Astrocyte (in vitro differentiated cells and primary cell): ENCODE results near the gene PDE1A. TPM values are rescaled to one million over a fixed set of nuclear protein-coding genes. Genes with fewer than 3 reads are reported as not detected.

Experiments
- DNase-seq: peaks from one replicate; pipeline ENCODE4 v3.0.0-alpha.2; 2010; ENCODE audit warnings: low read depth
- FAIRE-seq: peaks from 2 replicates; lab custom pipeline; 2011; peaks lifted over from hg19 to GRCh38; lab: Jason Lieb, UNC
- H2AFZ ChIP-seq: 2 replicates; pipeline ENCODE4 v1.6.0; 2012; ENCODE audit warnings: low read depth, low read length, inconsistent platforms
- H3K27ac ChIP-seq: 2 replicates; pipeline ENCODE4 v1.5.1; 2011; ENCODE audit warnings: low read depth, low read length, inconsistent platforms
- H3K27me3 ChIP-seq: 2 replicates; pipeline ENCODE4 v1.6.0; 2011; ENCODE audit warnings: low read length, inconsistent platforms; ENCODE audit not compliant: insufficient read depth
- H3K36me3 ChIP-seq: 2 replicates; pipeline ENCODE4 v1.5.1; 2011; ENCODE audit warnings: low read length, inconsistent platforms; ENCODE audit not compliant: insufficient read depth
- H3K4me1 ChIP-seq: 2 replicates; pipeline ENCODE4 v1.5.1; 2011; ENCODE audit warnings: low read length, inconsistent platforms; ENCODE audit not compliant: insufficient read depth
- H3K4me2 ChIP-seq: 2 replicates; pipeline ENCODE4 v1.6.0; 2012; ENCODE audit warnings: low read length, inconsistent platforms
- H3K4me3 ChIP-seq: 2 replicates; pipeline ENCODE4 v1.5.1; 2011; ENCODE audit warnings: low read depth, mild to moderate bottlenecking, low read length, inconsistent platforms; ENCODE audit not compliant: insufficient read depth
- H3K79me2 ChIP-seq: 2 replicates; pipeline ENCODE4 v1.6.0; 2012; ENCODE audit warnings: mild to moderate bottlenecking, low read length, inconsistent platforms; ENCODE audit not compliant: insufficient read depth
- H3K9ac ChIP-seq: 2 replicates; pipeline ENCODE4 v1.6.0; 2012; ENCODE audit warnings: mild to moderate bottlenecking, low read length, inconsistent platforms
- H3K9me3 ChIP-seq: 2 replicates; pipeline ENCODE4 v1.5.1; 2012; ENCODE audit warnings: low read depth, mild to moderate bottlenecking, low read length, inconsistent platforms; ENCODE audit not compliant: insufficient read depth
- H4K20me1 ChIP-seq: 2 replicates; pipeline ENCODE4 v1.6.0; 2012; ENCODE audit warnings: low read length, inconsistent platforms; ENCODE audit not compliant: insufficient read depth
- H3K27ac Mint-ChIP-seq: one replicate; pipeline ENCODE4 v1.8.0; 2021; ENCODE audit warnings: mild to moderate bottlenecking, mixed read lengths; ENCODE audit not compliant: unreplicated experiment
- H3K27me3 Mint-ChIP-seq: one replicate; pipeline ENCODE4 v1.8.0; 2021; ENCODE audit warnings: low read depth, mixed read lengths; ENCODE audit not compliant: unreplicated experiment
- H3K36me3 Mint-ChIP-seq: one replicate; pipeline ENCODE4 v1.8.0; 2021; ENCODE audit warnings: low read depth, mixed read lengths; ENCODE audit not compliant: unreplicated experiment
- H3K4me1 Mint-ChIP-seq: one replicate; pipeline ENCODE4 v1.8.0; 2021; ENCODE audit warnings: low read depth, mixed read lengths; ENCODE audit not compliant: unreplicated experiment
- H3K4me3 Mint-ChIP-seq: one replicate; pipeline ENCODE4 v1.8.0; 2021; ENCODE audit warnings: mild to moderate bottlenecking, moderate library complexity, mixed read lengths; ENCODE audit not compliant: unreplicated experiment
- H3K9me3 Mint-ChIP-seq: one replicate; pipeline ENCODE4 v1.8.0; 2021; ENCODE audit warnings: mild to moderate bottlenecking, mixed read lengths; ENCODE audit not compliant: unreplicated experiment
- EZH2 ChIP-seq: IDR thresholded peaks from 2 replicates; pipeline ENCODE4 v1.6.1; 2012; ENCODE audit warnings: mild to moderate bottlenecking, low read length, inconsistent platforms; ENCODE audit not compliant: insufficient read depth
- total RNA-seq: library from RNA; stranded (reverse); gene quantifications from 2 replicates; pipeline ENCODE4 v1.2.1, GENCODE V29; 2021
- TF ChIP-seq, protein P1 (sequence below): IDR thresholded peaks from 2 replicates; pipeline ENCODE4 v1.5.1; 2011; ENCODE audit warnings: low read depth, mild to moderate bottlenecking, inconsistent platforms, low read length, moderate library complexity; ENCODE audit not compliant: insufficient read depth

Gene PDE1A
- total RNA-seq, 1 donor from 2014 or later: 0.32 TPM

DNA sequence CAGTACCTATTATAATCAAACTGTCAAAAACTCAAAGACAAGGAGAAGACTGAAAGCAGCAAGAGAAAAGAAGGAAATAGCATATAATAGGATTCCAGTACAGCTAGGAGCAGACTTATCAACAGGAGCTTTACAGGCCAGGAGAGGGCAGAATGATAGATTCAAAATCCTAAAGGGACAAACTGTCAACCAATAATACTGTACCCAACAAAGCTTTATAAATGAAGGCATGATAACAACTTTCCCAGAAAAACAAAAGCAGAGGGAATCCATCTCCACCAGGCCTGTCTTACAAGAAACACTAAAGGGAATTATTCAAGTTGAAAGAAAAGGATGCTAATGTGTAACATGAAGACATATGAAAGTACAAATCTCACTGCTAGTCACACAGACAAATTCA, 42.0 kb downstream of the PDE1A start:
- H3K4me1 ChIP-seq: no peaks in the 10 kb centered on the region
- H3K36me3 Mint-ChIP-seq: no peaks in the 10 kb centered on the region
- TF ChIP-seq, protein P1, sequence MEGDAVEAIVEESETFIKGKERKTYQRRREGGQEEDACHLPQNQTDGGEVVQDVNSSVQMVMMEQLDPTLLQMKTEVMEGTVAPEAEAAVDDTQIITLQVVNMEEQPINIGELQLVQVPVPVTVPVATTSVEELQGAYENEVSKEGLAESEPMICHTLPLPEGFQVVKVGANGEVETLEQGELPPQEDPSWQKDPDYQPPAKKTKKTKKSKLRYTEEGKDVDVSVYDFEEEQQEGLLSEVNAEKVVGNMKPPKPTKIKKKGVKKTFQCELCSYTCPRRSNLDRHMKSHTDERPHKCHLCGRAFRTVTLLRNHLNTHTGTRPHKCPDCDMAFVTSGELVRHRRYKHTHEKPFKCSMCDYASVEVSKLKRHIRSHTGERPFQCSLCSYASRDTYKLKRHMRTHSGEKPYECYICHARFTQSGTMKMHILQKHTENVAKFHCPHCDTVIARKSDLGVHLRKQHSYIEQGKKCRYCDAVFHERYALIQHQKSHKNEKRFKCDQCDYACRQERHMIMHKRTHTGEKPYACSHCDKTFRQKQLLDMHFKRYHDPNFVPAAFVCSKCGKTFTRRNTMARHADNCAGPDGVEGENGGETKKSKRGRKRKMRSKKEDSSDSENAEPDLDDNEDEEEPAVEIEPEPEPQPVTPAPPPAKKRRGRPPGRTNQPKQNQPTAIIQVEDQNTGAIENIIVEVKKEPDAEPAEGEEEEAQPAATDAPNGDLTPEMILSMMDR: no peak
- no peak for TF ChIP-seq EZH2
- DNase-seq (no peak), FAIRE-seq (no peak)
- no peak overlapping the region for H3K4me2 ChIP-seq
- no peaks in the 10 kb centered on the region for H4K20me1 ChIP-seq
- H3K27ac Mint-ChIP-seq: no peak overlapping the region
- no peaks in the 10 kb centered on the region for H3K36me3 ChIP-seq
- no peaks in the 10 kb centered on the region for H3K27me3 Mint-ChIP-seq
- no peaks in the 10 kb centered on the region for H3K9me3 ChIP-seq
- no peaks in the 10 kb centered on the region for H3K4me1 Mint-ChIP-seq
- H3K9ac ChIP-seq: no peak overlapping the region
- H3K4me3 Mint-ChIP-seq: no peak overlapping the region
- H3K9me3 Mint-ChIP-seq: peaks cover 7% of the 10 kb centered on the region
- no peak overlapping the region for H3K27ac ChIP-seq
- no peaks in the 10 kb centered on the region for H3K27me3 ChIP-seq
- H3K4me3 ChIP-seq: no peak overlapping the region
- H2AFZ ChIP-seq: no peak overlapping the region
- no peaks in the 10 kb centered on the region for H3K79me2 ChIP-seq

DNA sequence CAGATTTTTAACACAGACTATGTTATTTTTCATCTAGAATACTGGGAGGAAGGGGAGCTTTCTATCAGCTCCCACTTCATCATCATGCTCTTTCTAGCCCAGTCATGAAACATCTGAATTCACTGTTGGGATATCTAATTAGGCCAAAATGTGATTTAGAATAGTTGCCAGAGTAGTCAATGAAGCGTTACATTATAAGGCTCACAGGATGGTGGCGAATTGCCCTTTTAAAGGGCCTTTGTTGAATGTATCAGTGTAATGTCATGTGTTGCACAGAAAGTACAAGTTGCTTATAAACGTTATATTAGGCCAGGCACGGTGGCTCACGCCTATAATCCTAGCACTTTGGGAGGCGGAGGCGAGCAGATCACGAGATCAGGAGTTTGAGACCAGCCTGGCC, 45.6 kb downstream of the PDE1A start:
- no peaks in the 10 kb centered on the region for H3K9me3 ChIP-seq
- peaks cover 3% of the 10 kb centered on the region for H3K9me3 Mint-ChIP-seq
- H3K79me2 ChIP-seq: no peaks in the 10 kb centered on the region
- no peaks in the 10 kb centered on the region for H3K36me3 ChIP-seq
- DNase-seq (no peak), FAIRE-seq (no peak)
- H3K36me3 Mint-ChIP-seq: no peaks in the 10 kb centered on the region
- H3K4me2 ChIP-seq: no peak overlapping the region
- peaks cover 4% of the 10 kb centered on the region for H3K4me1 Mint-ChIP-seq
- no peak overlapping the region for H3K4me3 Mint-ChIP-seq
- no peaks in the 10 kb centered on the region for H3K27me3 ChIP-seq
- H3K27ac Mint-ChIP-seq: no peak overlapping the region
- H3K27ac ChIP-seq: no peak overlapping the region
- H3K27me3 Mint-ChIP-seq: no peaks in the 10 kb centered on the region
- H3K9ac ChIP-seq: no peak overlapping the region
- TF ChIP-seq EZH2: no peak
- TF ChIP-seq, protein P1: no peak
- no peak overlapping the region for H3K4me3 ChIP-seq
- no peak overlapping the region for H2AFZ ChIP-seq
- H4K20me1 ChIP-seq: no peaks in the 10 kb centered on the region
- H3K4me1 ChIP-seq: no peaks in the 10 kb centered on the region

DNA sequence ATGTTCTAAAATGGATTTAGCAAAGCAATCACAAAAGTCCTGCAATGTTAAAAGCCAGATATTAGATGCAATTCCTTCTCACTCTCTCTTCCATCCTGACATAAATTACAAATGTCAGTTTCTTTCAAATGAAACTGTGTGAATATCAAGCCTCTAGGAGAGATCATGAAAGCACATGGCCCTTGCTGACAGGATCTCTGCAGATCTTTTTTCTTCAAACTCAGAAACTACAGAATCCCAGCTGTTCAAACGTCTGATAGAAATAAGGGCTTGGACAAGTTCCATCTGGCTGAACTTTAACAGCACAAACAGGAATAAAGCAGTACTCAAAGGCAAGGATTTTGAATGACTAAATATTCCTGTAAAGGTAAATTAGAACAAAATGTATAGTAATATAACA, 47.6 kb downstream of the PDE1A start:
- no peak for FAIRE-seq
- Histone ChIP-seq H3K9me3 (no peaks in the 10 kb centered on the region), H4K20me1 (no peaks in the 10 kb centered on the region), H3K4me2 (no peak overlapping the region), H3K27me3 (no peaks in the 10 kb centered on the region), H3K9ac (no peak overlapping the region), H3K4me3 (no peak overlapping the region), H3K4me1 (no peaks in the 10 kb centered on the region), H3K27ac (no peak overlapping the region), H3K79me2 (no peaks in the 10 kb centered on the region), H2AFZ (no peak overlapping the region), H3K36me3 (no peaks in the 10 kb centered on the region)
- Mint-ChIP-seq H3K9me3 (peaks cover 9% of the 10 kb centered on the region), H3K27ac (no peak overlapping the region), H3K4me3 (no peak overlapping the region), H3K4me1 (peaks cover 4% of the 10 kb centered on the region), H3K36me3 (no peaks in the 10 kb centered on the region), H3K27me3 (no peaks in the 10 kb centered on the region)
- TF ChIP-seq EZH2: no peak
- TF ChIP-seq, protein P1: no peak
- DNase-seq: peak; percentile 58
